HEK293 (cell line): ENCODE measurements around the gene TRAPPC5.

Experiments used
- CTCF ChIA-PET: fragments of 350-600 bp; formaldehyde crosslinking; extraction: SDS; loops from one replicate; lab custom pipeline; 2021; ENCODE audit warnings: antibody characterized with exemption; lab: Yijun Ruan, JAX
- POLR2A ChIA-PET: fragments of 300-600 bp; formaldehyde crosslinking; extraction: SDS; loops from one replicate; lab custom pipeline; 2020; ENCODE audit warnings: antibody characterized with exemption, inconsistent platforms; lab: Yijun Ruan, JAX
- H3K27ac ChIP-seq: fragments of 200-500 bp; sonication (Bioruptor generic); 2 replicates; pipeline ENCODE4 v1.5.1; 2014; ENCODE audit warnings: low read depth, low read length, control low read depth, inconsistent platforms; ENCODE audit errors: extremely low read depth
- H3K36me3 ChIP-seq, 2 experiments: fragments of 200-500 bp in 1 of 2; sonication (Bioruptor generic) in 1 of 2; 1 replicate in 1 of 2; 2 replicates in 1 of 2; pipeline ENCODE4 v1.5.1; 2014 to 2017; ENCODE audit warnings: inconsistent platforms in 2 of 2, low read length in 2 of 2; ENCODE audit not compliant: control insufficient read depth in 2 of 2, insufficient read depth in 1 of 2
- H3K4me1 ChIP-seq: fragments of 200-500 bp; sonication (Bioruptor generic); 2 replicates; pipeline ENCODE4 v1.5.1; 2014; ENCODE audit warnings: mild to moderate bottlenecking, low read length, inconsistent platforms; ENCODE audit not compliant: control insufficient read depth, insufficient read depth
- H3K4me3 ChIP-seq: 2 replicates; pipeline ENCODE4 v1.5.1; 2011; ENCODE audit warnings: low read depth, mild to moderate bottlenecking, control low read depth, low read length, moderate library complexity
- H3K9me3 ChIP-seq: fragments of 200-500 bp; sonication (Bioruptor generic); 2 replicates; pipeline ENCODE4 v1.5.1; 2014; ENCODE audit warnings: low read depth, low read length, inconsistent platforms; ENCODE audit not compliant: control insufficient read depth, insufficient read depth
- OSR2 ChIP-seq: fragments of 450-650 bp; formaldehyde crosslinking; IDR thresholded peaks from 2 replicates; pipeline ENCODE4 v1.5.1; 2016; ENCODE audit warnings: missing biosample characterization, missing genetic modification characterization
- PRDM1 ChIP-seq: fragments of 450-650 bp; formaldehyde crosslinking; IDR thresholded peaks from 2 replicates; pipeline ENCODE4; 2016; ENCODE audit warnings: missing biosample characterization, missing genetic modification characterization
- ZBTB1 ChIP-seq: fragments of 450-650 bp; formaldehyde crosslinking; IDR thresholded peaks from 2 replicates; pipeline ENCODE4 v1.5.1; 2016; ENCODE audit warnings: missing biosample characterization, missing genetic modification characterization
- ZBTB26 ChIP-seq: fragments of 450-650 bp; formaldehyde crosslinking; optimal IDR thresholded peaks from 2 replicates; pipeline ENCODE3; 2016; ENCODE audit warnings: missing biosample characterization, mild to moderate bottlenecking, missing genetic modification characterization
- ZBTB48 ChIP-seq: fragments of 450-650 bp; formaldehyde crosslinking; IDR thresholded peaks from 2 replicates; pipeline ENCODE4 v1.5.1; 2016; ENCODE audit warnings: missing biosample characterization, missing genetic modification characterization
- ZNF169 ChIP-seq: fragments of 450-650 bp; formaldehyde crosslinking; IDR thresholded peaks from 2 replicates; pipeline ENCODE4 v1.5.1; 2016; ENCODE audit warnings: missing biosample characterization, missing genetic modification characterization
- ZNF184 ChIP-seq: fragments of 450-650 bp; IDR thresholded peaks from 2 replicates; pipeline ENCODE4 v1.5.1; 2018; ENCODE audit warnings: missing biosample characterization, mild to moderate bottlenecking, missing genetic modification characterization
- ZNF239 ChIP-seq: fragments of 450-650 bp; formaldehyde crosslinking; IDR thresholded peaks from 2 replicates; pipeline ENCODE4 v1.5.1; 2016; ENCODE audit warnings: missing biosample characterization, missing genetic modification characterization
- ZNF26 ChIP-seq: fragments of 450-650 bp; formaldehyde crosslinking; IDR thresholded peaks from 2 replicates; pipeline ENCODE4 v1.5.1; 2016; ENCODE audit warnings: missing biosample characterization, missing genetic modification characterization
- ZNF324 ChIP-seq: fragments of 450-650 bp; formaldehyde crosslinking; IDR thresholded peaks from 2 replicates; pipeline ENCODE4 v1.5.1; 2016; ENCODE audit warnings: missing biosample characterization, missing genetic modification characterization
- ZNF335 ChIP-seq: fragments of 450-650 bp; formaldehyde crosslinking; conservative IDR thresholded peaks from 2 replicates; pipeline ENCODE4 v1.5.1; 2016; ENCODE audit warnings: missing biosample characterization, missing genetic modification characterization
- ZNF362 ChIP-seq: fragments of 450-650 bp; formaldehyde crosslinking; IDR thresholded peaks from 2 replicates; pipeline ENCODE4 v1.5.1; 2016; ENCODE audit warnings: missing biosample characterization, missing genetic modification characterization
- ZNF391 ChIP-seq: fragments of 450-650 bp; formaldehyde crosslinking; IDR thresholded peaks from 2 replicates; pipeline ENCODE4 v1.5.1; 2016; ENCODE audit warnings: low read depth, missing biosample characterization, missing genetic modification characterization, borderline replicate concordance
- ZNF404 ChIP-seq: fragments of 450-650 bp; formaldehyde crosslinking; IDR thresholded peaks from 2 replicates; pipeline ENCODE4 v1.5.1; 2017; ENCODE audit warnings: missing biosample characterization, missing genetic modification characterization
- ZNF416 ChIP-seq: fragments of 450-650 bp; formaldehyde crosslinking; IDR thresholded peaks from 2 replicates; pipeline ENCODE4 v1.5.1; 2016; ENCODE audit warnings: missing biosample characterization, missing genetic modification characterization
- ZNF521 ChIP-seq: fragments of 450-650 bp; formaldehyde crosslinking; IDR thresholded peaks from 2 replicates; pipeline ENCODE4 v1.5.1; 2017; ENCODE audit warnings: missing biosample characterization, mild to moderate bottlenecking, missing genetic modification characterization
- ZNF558 ChIP-seq: fragments of 450-650 bp; formaldehyde crosslinking; IDR thresholded peaks from 2 replicates; pipeline ENCODE4 v1.5.1; 2016; ENCODE audit warnings: missing biosample characterization, missing genetic modification characterization
- ZNF560 ChIP-seq: fragments of 450-650 bp; formaldehyde crosslinking; IDR thresholded peaks from 2 replicates; pipeline ENCODE4 v1.5.1; 2017; ENCODE audit warnings: missing biosample characterization, missing genetic modification characterization, borderline replicate concordance
- ZNF585B ChIP-seq: fragments of 450-650 bp; formaldehyde crosslinking; IDR thresholded peaks from 2 replicates; pipeline ENCODE4 v1.5.1; 2016; ENCODE audit warnings: missing biosample characterization, missing genetic modification characterization
- ZNF692 ChIP-seq: fragments of 450-650 bp; formaldehyde crosslinking; IDR thresholded peaks from 2 replicates; pipeline ENCODE4 v1.5.1; 2016; ENCODE audit warnings: missing biosample characterization, missing genetic modification characterization
- ZNF707 ChIP-seq: fragments of 450-650 bp; formaldehyde crosslinking; IDR thresholded peaks from 2 replicates; pipeline ENCODE4 v1.5.1; 2016; ENCODE audit warnings: missing biosample characterization, missing genetic modification characterization
- ZNF776 ChIP-seq: fragments of 450-650 bp; formaldehyde crosslinking; IDR thresholded peaks from 2 replicates; pipeline ENCODE4 v1.5.0; 2017; ENCODE audit warnings: missing biosample characterization, missing genetic modification characterization, borderline replicate concordance
- ZNF777 ChIP-seq: fragments of 450-650 bp; formaldehyde crosslinking; IDR thresholded peaks from 2 replicates; pipeline ENCODE4 v1.5.1; 2017; ENCODE audit warnings: missing biosample characterization, missing genetic modification characterization, borderline replicate concordance
- ZSCAN16 ChIP-seq: fragments of 450-650 bp; formaldehyde crosslinking; IDR thresholded peaks from 2 replicates; pipeline ENCODE4 v1.5.1; 2016; ENCODE audit warnings: missing biosample characterization, missing genetic modification characterization

The TRAPPC5 gene

GRCh38 chr19:7699417-7700401 lies 19.1 kb downstream of the TRAPPC5 start (continued):
- TF ChIP-seq ZNF692 (tag by site-specific recombination) (no peak), ZNF521 (tag by site-specific recombination) (no peak), ZBTB26 (tag by site-specific recombination) (no peak), ZNF585B (no peak), ZNF335 (tag by site-specific recombination) (no peak), ZNF404 (tag by site-specific recombination) (no peak), ZNF416 (no peak), ZNF558 (no peak), ZNF776 (no peak), ZBTB48 (tag by site-specific recombination) (peak; percentile 45; the same call in 1 of the 2 replicates), ZNF184 (tag by site-specific recombination) (no peak)

GRCh38 chr19:7701049-7701653 lies 20.5 kb downstream of the TRAPPC5 start:
- POLR2A ChIA-PET: no interaction called here
- no peak overlapping the region for H3K4me3 ChIP-seq
- CTCF ChIA-PET: no interaction called here
- H3K27ac ChIP-seq: no peak overlapping the region
- H3K36me3 ChIP-seq: no peaks in the 10 kb centered on the region
- no peaks in the 10 kb centered on the region for H3K4me1 ChIP-seq
- H3K9me3 ChIP-seq: no peaks in the 10 kb centered on the region
- TF ChIP-seq PRDM1 (tag by site-specific recombination) (no peak), ZNF707 (no peak), ZNF169 (tag by site-specific recombination) (no peak), ZSCAN16 (tag by site-specific recombination) (no peak), ZNF362 (no peak), ZBTB1 (no peak), ZNF26 (tag by site-specific recombination) (no peak), ZNF391 (tag by site-specific recombination) (no peak), ZNF324 (tag by site-specific recombination) (no peak), OSR2 (tag by site-specific recombination) (no peak), ZNF777 (tag by site-specific recombination) (no peak), ZNF239 (tag by site-specific recombination) (no peak), ZNF560 (tag by site-specific recombination) (no peak)
